BJ (cell line): Measurements from ENCODE around the gene TMEM52. TPM values are rescaled to one million over a fixed set of nuclear protein-coding genes. Genes with fewer than 3 reads are reported as not detected.

Source experiments
- CTCF ChIA-PET: fragments of 350-600 bp; formaldehyde crosslinking; extraction: SDS; loops from one replicate; lab custom pipeline; 2021; ENCODE audit warnings: antibody characterized with exemption, inconsistent platforms; lab: Yijun Ruan, JAX
- POLR2A ChIA-PET: fragments of 300-600 bp; sonication (Branson Sonifier 250); formaldehyde crosslinking; extraction: SDS; loops from one replicate; lab custom pipeline; 2021; ENCODE audit warnings: antibody characterized with exemption; lab: Charles Lee
- DNase-seq: peaks from one replicate; pipeline ENCODE4 v3.0.0-alpha.2; 2011; ENCODE audit warnings: low read depth
- H3K27me3 ChIP-seq: 2 replicates; pipeline ENCODE4 v1.6.0; 2011; ENCODE audit warnings: low read length; ENCODE audit not compliant: control insufficient read depth, insufficient read depth
- H3K36me3 ChIP-seq: 2 replicates; pipeline ENCODE4 v1.5.1; 2011; ENCODE audit warnings: low read length; ENCODE audit not compliant: control insufficient read depth, insufficient read depth
- H3K4me3 ChIP-seq: 2 replicates; pipeline ENCODE4 v1.5.1; 2011; ENCODE audit warnings: low read depth, mild to moderate bottlenecking, control low read depth, low read length
- polyA plus RNA-seq: library from polyadenylated mRNA; depleted of rRNA; stranded (reverse); fragments of >200 nt; gene quantifications from 2 replicates; pipeline ENCODE4 v1.2.3, GENCODE V29; 2011
- TF ChIP-seq, protein P1 (sequence below): IDR thresholded peaks from 2 replicates; pipeline ENCODE4 v1.5.1; 2011; ENCODE audit warnings: low read depth, mild to moderate bottlenecking, control low read depth, inconsistent platforms, low read length, moderate library complexity; ENCODE audit not compliant: insufficient read depth

Gene TMEM52
- polyA plus RNA-seq, 1 experiment: 1.0 TPM

DNA sequence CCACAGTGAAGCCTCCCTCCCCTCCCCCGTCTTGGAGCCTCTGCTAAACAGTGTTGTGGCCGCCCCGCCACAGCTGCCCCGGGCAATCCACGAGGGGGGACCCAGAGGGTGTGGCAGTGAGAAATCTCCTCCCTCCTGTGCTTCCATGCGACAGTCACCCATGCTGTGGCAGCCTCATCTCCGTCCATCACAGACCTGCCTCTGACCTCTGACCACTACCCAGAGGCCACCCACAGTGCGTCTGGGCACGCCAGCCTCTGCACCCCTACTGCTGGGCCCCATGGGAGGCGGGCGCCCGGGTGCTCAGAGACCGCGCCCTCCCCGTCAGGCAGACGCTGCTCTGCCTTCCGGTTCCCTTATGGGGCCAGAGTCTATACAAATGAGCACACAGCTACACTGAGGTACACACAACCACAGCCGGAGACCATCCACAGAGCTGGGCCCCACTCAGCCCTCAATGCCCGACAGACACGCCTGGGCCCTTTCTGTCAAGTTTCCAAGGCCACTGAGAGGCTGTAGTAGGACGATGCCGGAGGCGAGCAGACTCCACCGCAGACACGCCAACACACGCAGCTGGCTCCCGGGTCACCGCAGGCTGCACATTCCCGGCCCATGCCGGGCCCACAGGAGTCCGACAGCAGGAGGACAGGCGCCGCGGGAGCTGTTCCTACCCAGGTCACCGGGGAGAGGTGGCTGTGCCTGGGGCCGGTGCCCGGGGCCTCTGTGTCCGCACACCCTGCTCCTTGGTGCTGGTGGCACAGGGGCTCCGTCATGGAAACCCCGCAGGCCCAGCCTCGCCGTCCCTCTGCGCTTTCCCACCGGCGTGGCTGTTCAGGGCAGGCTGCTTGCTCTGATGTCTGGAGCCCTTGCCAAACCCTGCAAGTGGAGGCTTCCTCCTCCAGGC lies 23.9 kb upstream of the TMEM52 start:
- H3K27me3 ChIP-seq: peaks cover 3% of the 10 kb centered on the region; the same call in 1 of the 2 replicates
- no peak overlapping the region for H3K4me3 ChIP-seq
- TF ChIP-seq, protein P1, sequence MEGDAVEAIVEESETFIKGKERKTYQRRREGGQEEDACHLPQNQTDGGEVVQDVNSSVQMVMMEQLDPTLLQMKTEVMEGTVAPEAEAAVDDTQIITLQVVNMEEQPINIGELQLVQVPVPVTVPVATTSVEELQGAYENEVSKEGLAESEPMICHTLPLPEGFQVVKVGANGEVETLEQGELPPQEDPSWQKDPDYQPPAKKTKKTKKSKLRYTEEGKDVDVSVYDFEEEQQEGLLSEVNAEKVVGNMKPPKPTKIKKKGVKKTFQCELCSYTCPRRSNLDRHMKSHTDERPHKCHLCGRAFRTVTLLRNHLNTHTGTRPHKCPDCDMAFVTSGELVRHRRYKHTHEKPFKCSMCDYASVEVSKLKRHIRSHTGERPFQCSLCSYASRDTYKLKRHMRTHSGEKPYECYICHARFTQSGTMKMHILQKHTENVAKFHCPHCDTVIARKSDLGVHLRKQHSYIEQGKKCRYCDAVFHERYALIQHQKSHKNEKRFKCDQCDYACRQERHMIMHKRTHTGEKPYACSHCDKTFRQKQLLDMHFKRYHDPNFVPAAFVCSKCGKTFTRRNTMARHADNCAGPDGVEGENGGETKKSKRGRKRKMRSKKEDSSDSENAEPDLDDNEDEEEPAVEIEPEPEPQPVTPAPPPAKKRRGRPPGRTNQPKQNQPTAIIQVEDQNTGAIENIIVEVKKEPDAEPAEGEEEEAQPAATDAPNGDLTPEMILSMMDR: no peak
- ChIA-PET CTCF (interaction anchor here (0.6 to 3.6 kb wide), 7 partner anchors 7 to 221 kb away, joined by 3 to 50 read pairs (median 8); no protein-coding TSS in a partner anchor), POLR2A (no interaction called here)
- H3K36me3 ChIP-seq: no peaks in the 10 kb centered on the region
- DNase-seq: no peak

DNA sequence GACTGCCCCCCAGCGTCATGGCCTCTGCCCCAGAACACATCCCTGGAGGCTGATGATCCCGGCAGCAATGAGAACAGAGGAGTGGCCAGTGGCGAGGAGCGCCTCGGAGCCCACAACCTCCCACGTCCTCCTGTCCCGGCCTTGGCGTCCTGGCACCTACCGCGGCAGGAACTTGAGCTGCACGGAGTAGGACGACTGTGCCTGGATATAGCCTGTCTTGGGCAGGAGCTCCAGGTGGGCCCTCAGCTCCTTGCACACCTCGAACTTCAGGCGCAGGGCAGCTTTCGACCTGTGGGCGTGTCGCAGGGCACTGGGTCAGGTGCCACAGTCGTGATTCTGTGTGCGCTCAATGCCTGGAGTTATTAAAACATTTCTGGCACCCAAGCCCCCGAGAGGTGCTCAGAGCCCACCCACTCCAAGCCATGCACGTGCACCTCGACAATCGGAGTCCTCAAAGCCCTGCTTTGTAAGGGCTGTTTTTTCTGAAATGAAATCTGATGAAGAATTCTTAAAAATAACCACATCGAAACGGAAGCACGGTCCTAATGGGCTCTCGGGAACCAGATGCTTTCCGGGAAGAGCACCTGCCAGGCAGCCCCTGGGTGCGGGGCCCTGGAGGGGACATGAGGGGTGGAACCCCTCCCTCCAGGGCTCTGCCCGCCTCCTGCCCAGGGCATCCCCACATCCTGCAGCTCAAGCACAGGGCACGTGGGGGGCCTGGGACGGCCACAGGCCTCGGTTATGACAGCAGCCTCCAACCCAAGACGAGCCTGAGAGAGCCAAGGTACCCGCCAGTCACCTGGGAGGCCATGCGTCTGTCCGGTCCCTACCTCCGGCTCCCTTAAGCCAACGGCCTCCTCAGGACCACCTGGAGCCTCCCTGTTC lies 23.0 kb upstream of the TMEM52 start:
- CTCF ChIA-PET: interaction anchor here (1.2 to 3.6 kb wide), 4 partner anchors 23 to 197 kb away, joined by 3 to 50 read pairs (median 9); no protein-coding TSS in a partner anchor

DNA sequence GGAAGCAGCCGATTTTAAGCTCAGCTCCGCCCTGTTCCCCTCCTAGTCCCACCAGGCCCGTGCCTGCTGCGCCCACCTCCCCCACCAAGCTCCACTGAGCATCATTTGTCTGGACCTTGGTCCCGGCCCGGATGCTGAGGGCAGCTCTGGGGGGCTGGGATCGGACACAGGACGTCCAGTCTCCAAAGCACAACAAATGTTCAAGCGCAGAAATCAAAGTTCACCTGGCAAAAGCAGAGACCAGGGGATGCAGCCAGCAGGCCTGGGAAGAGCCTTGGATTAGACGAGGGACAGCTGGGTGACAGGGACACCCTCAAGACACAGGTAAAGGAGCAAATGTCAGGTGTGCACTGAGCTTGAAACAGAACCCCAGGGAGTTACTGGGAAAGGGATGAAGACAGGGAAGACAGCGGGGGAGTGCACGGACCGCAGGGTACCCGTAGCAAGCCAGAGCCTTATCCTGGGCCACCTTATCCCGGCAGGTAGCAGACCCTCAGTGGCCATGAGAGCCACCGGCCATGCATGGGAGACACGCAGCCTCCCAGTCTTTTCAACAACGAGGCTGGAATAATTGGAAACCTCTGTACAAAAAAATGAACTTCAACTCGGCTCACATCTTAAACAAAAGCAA lies 22.2 kb upstream of the TMEM52 start:
- Histone ChIP-seq H3K27me3 (peaks cover 3% of the 10 kb centered on the region; the same call in 1 of the 2 replicates), H3K4me3 (no peak overlapping the region), H3K36me3 (no peaks in the 10 kb centered on the region)
- no peak for DNase-seq
- POLR2A ChIA-PET: no interaction called here
- CTCF ChIA-PET: interaction anchor here (0.8 to 2.8 kb wide), 4 partner anchors 16 to 198 kb away, joined by 3 to 15 read pairs (median 4); no protein-coding TSS in a partner anchor
- TF ChIP-seq, protein P1: no peak

More for the DNA sequence above, 23.0 kb upstream of the TMEM52 start:
- TF ChIP-seq, protein P1: no peak
- DNase-seq: no peak
- H3K4me3 ChIP-seq: no peak overlapping the region
- no peaks in the 10 kb centered on the region for H3K36me3 ChIP-seq
- POLR2A ChIA-PET: no interaction called here
- H3K27me3 ChIP-seq: peaks cover 3% of the 10 kb centered on the region; the same call in 1 of the 2 replicates

DNA sequence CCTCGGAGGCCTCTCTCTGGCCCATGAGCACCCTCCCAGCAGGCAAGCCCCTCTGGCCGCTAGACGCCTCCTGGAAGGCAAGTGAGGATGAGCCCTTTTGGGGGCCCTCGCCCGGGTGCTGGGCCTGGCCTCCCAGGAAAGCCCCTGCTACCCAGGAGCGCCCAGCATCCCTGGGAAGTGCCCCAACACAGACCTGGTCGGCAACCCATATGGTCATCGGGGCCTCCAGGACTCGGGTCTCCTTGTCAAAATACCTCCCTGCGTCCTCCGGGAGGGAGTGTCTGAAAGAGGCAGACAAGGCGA lies 21.0 kb upstream of the TMEM52 start:
- CTCF ChIA-PET: interaction anchor here (2.8 kb wide), 1 partner anchor 104 kb away, joined by 15 read pairs; no protein-coding TSS in a partner anchor
- TF ChIP-seq, protein P1: no peak
- Histone ChIP-seq H3K27me3 (0 out of 2 replicates have a peak, but pooled peaks cover 1% of the 10 kb centered on the region), H3K36me3 (no peaks in the 10 kb centered on the region), H3K4me3 (no peak overlapping the region)
- no peak for DNase-seq
- POLR2A ChIA-PET: no interaction called here
